Neural cell (in vitro differentiated cells): ENCODE measurements around the gene IL15RA. TPM values are rescaled to one million over a fixed set of nuclear protein-coding genes. Genes with fewer than 3 reads are reported as not detected.

Source experiments
- H2AFZ ChIP-seq: fragments of 200-600, 300-800 bp; sonication (generic), shearing (Covaris generic); 2 replicates; pipeline ENCODE4 v1.6.0; 2014; ENCODE audit warnings: low read depth, mild to moderate bottlenecking, antibody characterized with exemption, low read length, moderate library complexity
- H3F3A ChIP-seq: fragments of 200-600 bp; shearing (Covaris generic); 2 replicates; pipeline ENCODE4 v1.6.1; 2016; ENCODE audit warnings: mild to moderate bottlenecking, moderate library complexity, mixed read lengths, antibody characterized with exemption, low read length; ENCODE audit not compliant: insufficient read depth, poor library complexity, severe bottlenecking
- H3K27ac ChIP-seq: fragments of 200-600, 300-800 bp; sonication (generic), shearing (Covaris generic); 2 replicates; pipeline ENCODE4 v1.5.1; 2014; ENCODE audit warnings: mild to moderate bottlenecking, low read length, moderate library complexity
- H3K27me3 ChIP-seq: fragments of 300-800, 200-600 bp; sonication (generic), shearing (Covaris generic); 2 replicates; pipeline ENCODE4 v1.6.0; 2014; ENCODE audit warnings: mild to moderate bottlenecking, low read depth, low read length, moderate library complexity; ENCODE audit not compliant: insufficient read depth
- H3K36me3 ChIP-seq: fragments of 300-800, 200-600 bp; sonication (generic), shearing (Covaris generic); 2 replicates; pipeline ENCODE4 v1.5.1; 2014; ENCODE audit warnings: mild to moderate bottlenecking, antibody characterized with exemption, low read length, moderate library complexity; ENCODE audit not compliant: insufficient read depth
- H3K4me2 ChIP-seq: fragments of 300-800, 200-600 bp; sonication (generic), shearing (Covaris generic); 2 replicates; pipeline ENCODE4 v1.6.0; 2014; ENCODE audit warnings: mild to moderate bottlenecking, low read length
- H3K4me3 ChIP-seq: fragments of 300-800, 200-600 bp; sonication (generic), shearing (Covaris generic); 2 replicates; pipeline ENCODE4 v1.5.1; 2014; ENCODE audit warnings: mild to moderate bottlenecking, low read length, moderate library complexity
- H3K79me2 ChIP-seq: fragments of 200-600 bp; shearing (Covaris generic); replicated peaks from 2 replicates; pipeline ENCODE4 v1.6.0; 2014; ENCODE audit warnings: mild to moderate bottlenecking, low read length, moderate library complexity; ENCODE audit not compliant: insufficient read depth
- H3K9ac ChIP-seq: fragments of 300-800, 200-600 bp; sonication (generic), shearing (Covaris generic); 2 replicates; pipeline ENCODE4 v1.6.1; 2016; ENCODE audit warnings: mild to moderate bottlenecking, low read length, mixed read lengths
- H3K9me2 ChIP-seq: fragments of 200-600 bp; shearing (Covaris generic); 2 replicates; pipeline ENCODE4 v1.6.1; 2016; ENCODE audit warnings: mild to moderate bottlenecking, low read length, mixed read lengths; ENCODE audit not compliant: insufficient read depth
- H3K9me3 ChIP-seq: fragments of 200-600, 300-800 bp; sonication (generic), shearing (Covaris generic); 2 replicates; pipeline ENCODE4 v1.6.1; 2016; ENCODE audit warnings: mild to moderate bottlenecking, mixed run types, low read length, moderate library complexity, mixed read lengths
- H4K20me1 ChIP-seq: fragments of 200-600 bp; shearing (Covaris generic); 2 replicates; pipeline ENCODE4 v1.6.1; 2016; ENCODE audit warnings: mild to moderate bottlenecking, mixed run types; ENCODE audit not compliant: insufficient read depth
- EP300 ChIP-seq: fragments of 450-650 bp; conservative IDR thresholded peaks from 2 replicates; pipeline ENCODE4 v1.6.1; 2014; ENCODE audit warnings: antibody characterized with exemption, mild to moderate bottlenecking, moderate library complexity; ENCODE audit not compliant: poor library complexity, severe bottlenecking
- EZH2 ChIP-seq: fragments of 200-600, 300-800 bp; shearing (Covaris generic), sonication (generic); IDR thresholded peaks from 2 replicates; pipeline ENCODE4 v1.6.1; 2014; ENCODE audit warnings: antibody characterized with exemption, low read length, borderline replicate concordance, mild to moderate bottlenecking; ENCODE audit not compliant: insufficient read depth, poor library complexity, severe bottlenecking
- MXI1 ChIP-seq: fragments of 450-650 bp; conservative IDR thresholded peaks from 2 replicates; pipeline ENCODE4 v1.6.1; 2014; ENCODE audit warnings: antibody characterized with exemption, mild to moderate bottlenecking; ENCODE audit not compliant: poor library complexity, severe bottlenecking
- POLR2AphosphoS5 ChIP-seq: IDR thresholded peaks from 2 replicates; pipeline ENCODE4 v1.6.1; 2012
- RAD21 ChIP-seq: fragments of 450-650 bp; conservative IDR thresholded peaks from 2 replicates; pipeline ENCODE4 v1.6.1; 2014; ENCODE audit warnings: antibody characterized with exemption, mild to moderate bottlenecking, moderate library complexity
- SMC3 ChIP-seq: fragments of 450-650 bp; conservative IDR thresholded peaks from 2 replicates; pipeline ENCODE4 v1.6.1; 2014; ENCODE audit warnings: antibody characterized with exemption, mild to moderate bottlenecking, moderate library complexity; ENCODE audit not compliant: poor library complexity
- TAF1 ChIP-seq: IDR thresholded peaks from 2 replicates; pipeline ENCODE4 v1.6.1; 2012; ENCODE audit warnings: low read depth
- polyA plus RNA-seq: library from polyadenylated mRNA; depleted of rRNA; stranded (reverse); fragments of >200 nt; gene quantifications from 2 replicates; pipeline ENCODE4 v1.2.3, GENCODE V29; 2014
- TF ChIP-seq, protein P1 (sequence below): IDR thresholded peaks from 2 replicates; pipeline ENCODE4 v1.6.1; 2012; ENCODE audit warnings: borderline replicate concordance
- TF ChIP-seq, protein P2 (sequence below): fragments of 450-650 bp; IDR thresholded peaks from 2 replicates; pipeline ENCODE4 v1.5.1; 2014; ENCODE audit warnings: antibody characterized with exemption, mild to moderate bottlenecking, moderate library complexity; ENCODE audit not compliant: poor library complexity, severe bottlenecking

IL15RA gene
- polyA plus RNA-seq, 1 donor from 2014 or later = not detected

DNA sequence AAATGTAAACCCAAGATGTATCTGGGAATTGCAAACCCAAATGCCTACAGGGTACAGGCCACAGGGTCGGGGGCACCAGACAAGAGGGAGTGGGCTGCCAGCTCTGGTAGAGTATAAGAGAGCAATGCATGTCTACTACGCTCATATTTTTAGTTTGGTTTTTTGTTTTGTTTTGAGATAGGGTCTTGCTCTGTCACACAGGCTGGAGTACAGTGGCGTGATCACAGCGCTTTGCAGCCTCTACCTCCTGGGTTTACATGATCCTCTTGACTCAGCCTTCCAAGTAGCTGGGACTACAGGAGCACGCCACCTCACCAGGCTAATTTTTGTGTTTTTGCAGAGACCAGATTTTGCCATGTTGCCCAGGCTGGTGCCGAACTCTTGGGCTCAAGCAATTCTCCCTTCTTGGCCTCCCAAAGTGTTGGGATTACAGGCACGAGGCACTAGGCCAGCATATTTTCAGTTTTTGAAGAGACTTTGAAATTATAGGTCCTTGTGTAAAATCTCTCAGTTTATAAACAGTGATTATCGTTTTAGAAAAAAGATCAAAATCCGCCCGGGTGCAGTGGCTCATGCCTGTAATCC lies 11.1 kb upstream of the IL15RA start:
- Histone ChIP-seq H3K4me3 (no peak overlapping the region), H3K36me3 (no peaks in the 10 kb centered on the region), H3K9ac (no peak overlapping the region), H3K4me2 (no peak overlapping the region), H3K9me2 (no peaks in the 10 kb centered on the region), H4K20me1 (no peaks in the 10 kb centered on the region), H3K27ac (no peak overlapping the region), H2AFZ (no peak overlapping the region), H3F3A (no peaks in the 10 kb centered on the region), H3K27me3 (no peaks in the 10 kb centered on the region), H3K79me2 (no peaks in the 10 kb centered on the region), H3K9me3 (peaks cover 4% of the 10 kb centered on the region)
- no peak for TF ChIP-seq POLR2AphosphoS5

DNA sequence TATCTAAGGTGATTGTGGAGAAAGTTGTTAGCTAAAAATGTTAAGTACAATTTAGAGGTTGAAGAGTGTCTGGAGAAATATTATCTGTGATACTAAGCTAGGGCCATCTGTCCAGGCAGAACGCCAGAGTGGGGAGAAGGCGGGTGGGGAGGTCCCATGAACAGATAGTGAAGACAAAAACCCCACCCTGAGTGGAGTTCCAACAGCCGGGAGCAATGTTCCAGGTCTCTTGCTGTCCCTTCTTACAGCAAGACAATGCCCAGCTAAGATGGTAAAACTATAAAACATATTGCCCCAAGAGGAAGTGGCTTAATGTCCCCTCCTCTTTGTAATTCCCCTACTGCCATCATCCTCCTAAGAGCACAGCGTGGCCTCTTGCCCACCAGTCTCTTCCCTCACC lies 10.4 kb upstream of the IL15RA start:
- H3K9me2 ChIP-seq = no peaks in the 10 kb centered on the region
- no peaks in the 10 kb centered on the region for H4K20me1 ChIP-seq
- no peak overlapping the region for H3K4me2 ChIP-seq
- no peak overlapping the region for H3K27ac ChIP-seq
- H3K9ac ChIP-seq = no peak overlapping the region
- no peak overlapping the region for H2AFZ ChIP-seq
- peaks cover 4% of the 10 kb centered on the region for H3K9me3 ChIP-seq
- H3K79me2 ChIP-seq = no peaks in the 10 kb centered on the region
- H3K36me3 ChIP-seq = no peaks in the 10 kb centered on the region
- H3K4me3 ChIP-seq = no peak overlapping the region
- no peak for TF ChIP-seq RAD21
- TF ChIP-seq, protein P1, sequence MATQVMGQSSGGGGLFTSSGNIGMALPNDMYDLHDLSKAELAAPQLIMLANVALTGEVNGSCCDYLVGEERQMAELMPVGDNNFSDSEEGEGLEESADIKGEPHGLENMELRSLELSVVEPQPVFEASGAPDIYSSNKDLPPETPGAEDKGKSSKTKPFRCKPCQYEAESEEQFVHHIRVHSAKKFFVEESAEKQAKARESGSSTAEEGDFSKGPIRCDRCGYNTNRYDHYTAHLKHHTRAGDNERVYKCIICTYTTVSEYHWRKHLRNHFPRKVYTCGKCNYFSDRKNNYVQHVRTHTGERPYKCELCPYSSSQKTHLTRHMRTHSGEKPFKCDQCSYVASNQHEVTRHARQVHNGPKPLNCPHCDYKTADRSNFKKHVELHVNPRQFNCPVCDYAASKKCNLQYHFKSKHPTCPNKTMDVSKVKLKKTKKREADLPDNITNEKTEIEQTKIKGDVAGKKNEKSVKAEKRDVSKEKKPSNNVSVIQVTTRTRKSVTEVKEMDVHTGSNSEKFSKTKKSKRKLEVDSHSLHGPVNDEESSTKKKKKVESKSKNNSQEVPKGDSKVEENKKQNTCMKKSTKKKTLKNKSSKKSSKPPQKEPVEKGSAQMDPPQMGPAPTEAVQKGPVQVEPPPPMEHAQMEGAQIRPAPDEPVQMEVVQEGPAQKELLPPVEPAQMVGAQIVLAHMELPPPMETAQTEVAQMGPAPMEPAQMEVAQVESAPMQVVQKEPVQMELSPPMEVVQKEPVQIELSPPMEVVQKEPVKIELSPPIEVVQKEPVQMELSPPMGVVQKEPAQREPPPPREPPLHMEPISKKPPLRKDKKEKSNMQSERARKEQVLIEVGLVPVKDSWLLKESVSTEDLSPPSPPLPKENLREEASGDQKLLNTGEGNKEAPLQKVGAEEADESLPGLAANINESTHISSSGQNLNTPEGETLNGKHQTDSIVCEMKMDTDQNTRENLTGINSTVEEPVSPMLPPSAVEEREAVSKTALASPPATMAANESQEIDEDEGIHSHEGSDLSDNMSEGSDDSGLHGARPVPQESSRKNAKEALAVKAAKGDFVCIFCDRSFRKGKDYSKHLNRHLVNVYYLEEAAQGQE = no peak
- no peak for TF ChIP-seq EZH2
- TF ChIP-seq, protein P2, sequence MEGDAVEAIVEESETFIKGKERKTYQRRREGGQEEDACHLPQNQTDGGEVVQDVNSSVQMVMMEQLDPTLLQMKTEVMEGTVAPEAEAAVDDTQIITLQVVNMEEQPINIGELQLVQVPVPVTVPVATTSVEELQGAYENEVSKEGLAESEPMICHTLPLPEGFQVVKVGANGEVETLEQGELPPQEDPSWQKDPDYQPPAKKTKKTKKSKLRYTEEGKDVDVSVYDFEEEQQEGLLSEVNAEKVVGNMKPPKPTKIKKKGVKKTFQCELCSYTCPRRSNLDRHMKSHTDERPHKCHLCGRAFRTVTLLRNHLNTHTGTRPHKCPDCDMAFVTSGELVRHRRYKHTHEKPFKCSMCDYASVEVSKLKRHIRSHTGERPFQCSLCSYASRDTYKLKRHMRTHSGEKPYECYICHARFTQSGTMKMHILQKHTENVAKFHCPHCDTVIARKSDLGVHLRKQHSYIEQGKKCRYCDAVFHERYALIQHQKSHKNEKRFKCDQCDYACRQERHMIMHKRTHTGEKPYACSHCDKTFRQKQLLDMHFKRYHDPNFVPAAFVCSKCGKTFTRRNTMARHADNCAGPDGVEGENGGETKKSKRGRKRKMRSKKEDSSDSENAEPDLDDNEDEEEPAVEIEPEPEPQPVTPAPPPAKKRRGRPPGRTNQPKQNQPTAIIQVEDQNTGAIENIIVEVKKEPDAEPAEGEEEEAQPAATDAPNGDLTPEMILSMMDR = no peak
- TF ChIP-seq POLR2AphosphoS5 = no peak
- no peak for TF ChIP-seq SMC3
- no peak for TF ChIP-seq TAF1
- no peak for TF ChIP-seq MXI1
- TF ChIP-seq EP300 = no peak
- H3F3A ChIP-seq = no peaks in the 10 kb centered on the region
- no peaks in the 10 kb centered on the region for H3K27me3 ChIP-seq

GRCh38 chr10:5985029-5985428 lies 7.7 kb upstream of the IL15RA start:
- Histone ChIP-seq H4K20me1 (no peaks in the 10 kb centered on the region), H3F3A (no peaks in the 10 kb centered on the region), H3K9me3 (no peaks in the 10 kb centered on the region), H3K79me2 (no peaks in the 10 kb centered on the region), H3K36me3 (no peaks in the 10 kb centered on the region), H2AFZ (no peak overlapping the region), H3K9ac (no peak overlapping the region), H3K27me3 (peaks cover 5% of the 10 kb centered on the region), H3K9me2 (no peaks in the 10 kb centered on the region), H3K4me3 (no peak overlapping the region), H3K27ac (no peak overlapping the region), H3K4me2 (no peak overlapping the region)
- no peak for TF ChIP-seq EZH2
- TF ChIP-seq, protein P1 = no peak
- no peak for TF ChIP-seq SMC3
- no peak for TF ChIP-seq RAD21
- no peak for TF ChIP-seq POLR2AphosphoS5
- TF ChIP-seq MXI1 = no peak
- TF ChIP-seq, protein P2 = no peak
- TF ChIP-seq EP300 = no peak
- TF ChIP-seq TAF1 = no peak
